ENCODE results near the gene SLC25A23. TPM values are rescaled to one million over a fixed set of nuclear protein-coding genes. Genes with fewer than 3 reads are reported as not detected.

The SLC25A23 gene
- total RNA-seq, 1 experiment from 2014 or later, result 42.9 TPM

DNA sequence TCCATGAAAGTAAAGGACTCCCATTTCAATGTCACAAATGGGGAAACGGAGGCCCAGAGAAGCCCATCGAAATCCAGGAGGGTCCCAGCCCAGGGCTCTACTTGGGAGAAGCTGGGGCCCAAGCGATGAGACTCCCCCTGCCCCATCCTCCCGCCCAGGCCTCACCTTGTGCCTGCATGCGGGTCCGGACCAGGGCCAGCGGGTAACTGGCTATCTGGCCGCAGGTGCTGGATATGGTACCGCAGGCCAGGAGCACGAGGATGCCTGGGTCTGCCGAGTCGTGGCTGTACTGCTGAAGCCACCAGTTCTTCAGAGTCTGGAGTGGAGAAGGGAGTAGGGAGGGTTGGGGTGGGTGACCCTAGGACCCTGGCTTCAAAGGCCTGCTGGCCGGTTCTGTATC, 15.6 kb downstream of the SLC25A23 start:
- H3K27me3 Mint-ChIP-seq (ENCODE audit: low read depth), result peaks cover 2% of the 10 kb centered on the region; the same call in 1 of the 2 replicates
- H3K4me3 Mint-ChIP-seq, result no peak overlapping the region
- Histone ChIP-seq H2AK5ac (ENCODE audit: insufficient read length, low read length) (no peak overlapping the region), H3K23me2 (ENCODE audit: insufficient read length, low read depth, low read length, poor library complexity, severe bottlenecking) (no peaks in the 10 kb centered on the region), H2BK120ac (ENCODE audit: low read depth, low read length, poor library complexity, severe bottlenecking) (no peak overlapping the region), H2BK15ac (ENCODE audit: low read depth, low read length) (no peak overlapping the region), H3K56ac (ENCODE audit: insufficient read length, low read depth, low read length) (no peak overlapping the region), H3K79me1 (ENCODE audit: insufficient read depth, low read depth, low read length, poor library complexity, severe bottlenecking) (no peaks in the 10 kb centered on the region), H3K27ac (ENCODE audit: insufficient read length, low read depth, low read length) (no peak overlapping the region), H3K27me3 (ENCODE audit: insufficient read depth, low read length) (no peaks in the 10 kb centered on the region), H3K9me3 (ENCODE audit: control insufficient read depth, low read depth, low read length) (no peaks in the 10 kb centered on the region), H3T11ph (ENCODE audit: low read length) (no peak overlapping the region), H4K5ac (ENCODE audit: insufficient read length, low read depth, low read length) (no peak overlapping the region), H4K20me1 (ENCODE audit: control insufficient read depth, insufficient read depth, insufficient read length) (peaks cover 2% of the 10 kb centered on the region), H3K4me1 (ENCODE audit: insufficient read depth, low read length) (no peaks in the 10 kb centered on the region), H4K8ac (replicated peaks; ENCODE audit: insufficient read length, low read depth, low read length) (no peak overlapping the region), H2BK20ac (ENCODE audit: low read depth, low read length, poor library complexity, severe bottlenecking) (no peak overlapping the region), H3K14ac (ENCODE audit: insufficient read depth, low read length) (no peak overlapping the region; the same call in 1 of the 2 replicates), H2AFZ (ENCODE audit: low read length) (no peak overlapping the region), H3K4ac (ENCODE audit: low read depth, low read length) (no peak overlapping the region), H3K4me2 (ENCODE audit: insufficient read depth, insufficient read length, low read length) (no peak overlapping the region), H3K18ac (ENCODE audit: insufficient read length, low read depth, low read length) (no peak overlapping the region), H2BK5ac (ENCODE audit: insufficient read length, low read length) (no peak overlapping the region), H3K79me2 (ENCODE audit: insufficient read depth, low read length) (no peaks in the 10 kb centered on the region), H3K23ac (ENCODE audit: insufficient read length, low read depth, low read length) (no peak overlapping the region), H2BK12ac (ENCODE audit: insufficient read length, low read depth, low read length) (no peak overlapping the region), H3K9ac (ENCODE audit: extremely low read depth, insufficient read length, low read length) (no peak overlapping the region), H4K91ac (ENCODE audit: insufficient read length, low read depth, low read length) (no peak overlapping the region)
- no CpG with 5 or more reads among the region's 13 CpGs for WGBS (ENCODE audit: extremely low coverage, insufficient read length, low lambda C conversion rate)
- peaks cover 8 to 19% (median 14%) of the 10 kb centered on the region in 3 experiments; a peak in 6 of 7 replicates for H3K36me3 Mint-ChIP-seq (ENCODE audit: insufficient read depth in 1 of 3, low read depth in 3 of 3)
- no peak for DNase-seq
- TF ChIP-seq, protein P1, sequence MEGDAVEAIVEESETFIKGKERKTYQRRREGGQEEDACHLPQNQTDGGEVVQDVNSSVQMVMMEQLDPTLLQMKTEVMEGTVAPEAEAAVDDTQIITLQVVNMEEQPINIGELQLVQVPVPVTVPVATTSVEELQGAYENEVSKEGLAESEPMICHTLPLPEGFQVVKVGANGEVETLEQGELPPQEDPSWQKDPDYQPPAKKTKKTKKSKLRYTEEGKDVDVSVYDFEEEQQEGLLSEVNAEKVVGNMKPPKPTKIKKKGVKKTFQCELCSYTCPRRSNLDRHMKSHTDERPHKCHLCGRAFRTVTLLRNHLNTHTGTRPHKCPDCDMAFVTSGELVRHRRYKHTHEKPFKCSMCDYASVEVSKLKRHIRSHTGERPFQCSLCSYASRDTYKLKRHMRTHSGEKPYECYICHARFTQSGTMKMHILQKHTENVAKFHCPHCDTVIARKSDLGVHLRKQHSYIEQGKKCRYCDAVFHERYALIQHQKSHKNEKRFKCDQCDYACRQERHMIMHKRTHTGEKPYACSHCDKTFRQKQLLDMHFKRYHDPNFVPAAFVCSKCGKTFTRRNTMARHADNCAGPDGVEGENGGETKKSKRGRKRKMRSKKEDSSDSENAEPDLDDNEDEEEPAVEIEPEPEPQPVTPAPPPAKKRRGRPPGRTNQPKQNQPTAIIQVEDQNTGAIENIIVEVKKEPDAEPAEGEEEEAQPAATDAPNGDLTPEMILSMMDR (conservative IDR thresholded peaks at IDR 0.05), result no peak
- H3K4me1 Mint-ChIP-seq, result no peaks in the 10 kb centered on the region; a peak in 1 of 4 replicates
- H3K9me3 Mint-ChIP-seq, result no peaks in the 10 kb centered on the region; a peak in 1 of 5 replicates
- H3K27ac Mint-ChIP-seq, result 0 out of 7 replicates have a peak overlapping the region, but pooled peaks of 1 of the 3 experiments have one; percentile 4

Measured in H9 (cell line).